PFSK-1 (cell line): Measurements from ENCODE around the gene PPP1R12B.

ENCODE experiments used
- FOXP2 ChIP-seq: optimal IDR thresholded peaks from 2 replicates; pipeline ENCODE3; 2011; ENCODE audit warnings: borderline replicate concordance, control low read depth, inconsistent platforms; ENCODE audit not compliant: insufficient read depth; ENCODE audit errors: extremely low read length, extremely low read depth
- POLR2AphosphoS5 ChIP-seq: IDR thresholded peaks from 2 replicates; pipeline ENCODE4 v1.6.1; 2012; ENCODE audit warnings: low read depth, mild to moderate bottlenecking, control low read depth, low read length, moderate library complexity
- SIN3A ChIP-seq: IDR thresholded peaks from 2 replicates; pipeline ENCODE4 v1.6.1; 2012; ENCODE audit warnings: mild to moderate bottlenecking, low read length, moderate library complexity, borderline replicate concordance; ENCODE audit not compliant: insufficient read depth
- TAF1 ChIP-seq: IDR thresholded peaks from 2 replicates; pipeline ENCODE4 v1.6.1; 2012; ENCODE audit warnings: low read length, control low read depth, borderline replicate concordance; ENCODE audit not compliant: insufficient read depth
- TF ChIP-seq, protein P1 (sequence below), 2 experiments: IDR thresholded peaks; 2 replicates each; pipeline versions ENCODE4 v1.6.1 to v1.8.0; 2011 to 2012; ENCODE audit warnings: low read depth in 2 of 2, low read length in 2 of 2, control low read depth in 1 of 2, inconsistent platforms in 1 of 2, mild to moderate bottlenecking in 1 of 2, moderate library complexity in 1 of 2; ENCODE audit not compliant: insufficient read depth in 1 of 2

The PPP1R12B gene

DNA sequence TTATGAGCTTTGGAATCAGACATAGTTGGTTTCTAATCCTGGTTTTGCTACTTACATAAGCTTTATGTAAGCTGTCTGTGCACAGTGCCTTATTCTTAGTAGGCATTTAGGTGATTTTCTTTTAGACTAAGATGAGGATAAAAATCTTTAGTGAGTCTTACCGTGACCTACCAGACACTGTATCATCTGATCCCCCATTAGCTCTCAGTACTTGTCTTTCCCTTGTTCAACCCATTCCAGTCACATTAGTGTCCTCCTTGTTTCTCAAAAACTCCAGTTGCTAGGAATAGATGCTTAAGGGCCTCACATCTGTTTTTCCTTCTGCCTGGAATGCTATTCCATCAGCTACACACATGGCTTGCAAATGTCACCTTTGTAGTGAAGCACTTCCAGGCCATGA is 18.8 kb downstream of the PPP1R12B start:
- TF ChIP-seq SIN3A, result no peak
- TF ChIP-seq FOXP2, result no peak
- TF ChIP-seq POLR2AphosphoS5, result no peak
- TF ChIP-seq, protein P1, sequence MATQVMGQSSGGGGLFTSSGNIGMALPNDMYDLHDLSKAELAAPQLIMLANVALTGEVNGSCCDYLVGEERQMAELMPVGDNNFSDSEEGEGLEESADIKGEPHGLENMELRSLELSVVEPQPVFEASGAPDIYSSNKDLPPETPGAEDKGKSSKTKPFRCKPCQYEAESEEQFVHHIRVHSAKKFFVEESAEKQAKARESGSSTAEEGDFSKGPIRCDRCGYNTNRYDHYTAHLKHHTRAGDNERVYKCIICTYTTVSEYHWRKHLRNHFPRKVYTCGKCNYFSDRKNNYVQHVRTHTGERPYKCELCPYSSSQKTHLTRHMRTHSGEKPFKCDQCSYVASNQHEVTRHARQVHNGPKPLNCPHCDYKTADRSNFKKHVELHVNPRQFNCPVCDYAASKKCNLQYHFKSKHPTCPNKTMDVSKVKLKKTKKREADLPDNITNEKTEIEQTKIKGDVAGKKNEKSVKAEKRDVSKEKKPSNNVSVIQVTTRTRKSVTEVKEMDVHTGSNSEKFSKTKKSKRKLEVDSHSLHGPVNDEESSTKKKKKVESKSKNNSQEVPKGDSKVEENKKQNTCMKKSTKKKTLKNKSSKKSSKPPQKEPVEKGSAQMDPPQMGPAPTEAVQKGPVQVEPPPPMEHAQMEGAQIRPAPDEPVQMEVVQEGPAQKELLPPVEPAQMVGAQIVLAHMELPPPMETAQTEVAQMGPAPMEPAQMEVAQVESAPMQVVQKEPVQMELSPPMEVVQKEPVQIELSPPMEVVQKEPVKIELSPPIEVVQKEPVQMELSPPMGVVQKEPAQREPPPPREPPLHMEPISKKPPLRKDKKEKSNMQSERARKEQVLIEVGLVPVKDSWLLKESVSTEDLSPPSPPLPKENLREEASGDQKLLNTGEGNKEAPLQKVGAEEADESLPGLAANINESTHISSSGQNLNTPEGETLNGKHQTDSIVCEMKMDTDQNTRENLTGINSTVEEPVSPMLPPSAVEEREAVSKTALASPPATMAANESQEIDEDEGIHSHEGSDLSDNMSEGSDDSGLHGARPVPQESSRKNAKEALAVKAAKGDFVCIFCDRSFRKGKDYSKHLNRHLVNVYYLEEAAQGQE (IDR thresholded peaks at IDR 0.05; ENCODE audit: insufficient read depth in 1 of 2, low read depth in 2 of 2, low read length in 2 of 2), result no peak
- no peak for TF ChIP-seq TAF1

DNA sequence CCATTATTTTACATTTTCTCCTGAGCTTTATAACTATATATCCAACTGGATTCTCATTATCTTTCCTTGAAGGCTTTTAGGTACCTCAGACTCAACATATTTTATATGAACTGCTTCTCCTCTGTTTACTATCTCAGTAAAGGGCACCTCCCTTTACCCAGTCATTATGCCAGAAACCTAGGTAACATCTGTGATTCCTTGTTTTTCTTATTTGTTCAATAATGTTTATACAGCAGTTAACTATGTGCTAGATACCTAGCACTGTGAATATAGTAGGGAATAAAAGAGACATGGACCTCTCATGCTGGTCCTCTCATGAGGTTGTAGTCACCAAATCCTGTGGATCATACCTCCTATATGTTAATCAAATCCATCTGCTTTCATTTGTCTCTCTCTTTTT is 25.6 kb downstream of the PPP1R12B start:
- TF ChIP-seq FOXP2 (no peak), SIN3A (no peak), TAF1 (no peak), POLR2AphosphoS5 (no peak)
- TF ChIP-seq, protein P1 (IDR thresholded peaks at IDR 0.05; ENCODE audit: insufficient read depth in 1 of 2, low read depth in 2 of 2, low read length in 2 of 2), result no peak

DNA sequence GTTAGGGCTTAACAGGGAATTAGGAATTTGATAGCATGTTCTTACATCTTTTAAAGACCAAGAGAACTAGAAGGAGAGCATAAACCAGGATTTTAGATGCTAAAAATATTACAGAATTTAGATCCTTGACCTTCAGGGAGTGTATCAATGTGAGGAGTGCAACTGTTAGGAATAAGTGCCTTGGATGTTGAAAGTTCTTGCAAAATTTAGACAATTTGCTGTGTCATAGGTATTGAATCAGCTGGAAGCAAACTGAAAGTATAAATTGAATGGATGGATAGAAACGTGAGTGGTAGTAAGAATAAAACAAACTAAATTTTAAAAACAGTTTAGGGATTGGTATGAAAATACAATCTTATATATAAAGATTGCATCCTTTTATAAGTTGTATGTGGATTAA is 27.7 kb downstream of the PPP1R12B start:
- no peak for TF ChIP-seq POLR2AphosphoS5

DNA sequence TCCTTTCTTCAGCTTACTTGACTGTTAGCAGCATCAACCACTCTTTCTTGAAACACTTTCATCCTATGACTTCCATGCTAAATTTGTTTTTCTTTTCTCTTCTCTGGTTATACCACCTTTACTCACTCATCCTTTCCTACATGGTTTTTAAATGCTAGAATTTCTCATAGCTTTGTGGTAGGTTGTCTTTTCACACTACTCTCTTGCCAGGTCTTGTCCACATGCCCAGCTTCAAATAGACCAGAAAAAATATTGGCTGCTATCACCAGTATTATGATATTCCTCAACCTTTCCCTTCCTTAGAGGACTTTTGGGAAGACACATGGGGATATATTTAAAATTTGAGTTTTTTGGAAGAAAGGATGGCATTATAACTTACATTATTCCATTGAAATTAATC is 48.8 kb downstream of the PPP1R12B start:
- TF ChIP-seq POLR2AphosphoS5 (no peak), SIN3A (no peak), FOXP2 (no peak), TAF1 (no peak)
- TF ChIP-seq, protein P1 (IDR thresholded peaks at IDR 0.05; ENCODE audit: insufficient read depth in 1 of 2, low read depth in 2 of 2, low read length in 2 of 2), result no peak

DNA sequence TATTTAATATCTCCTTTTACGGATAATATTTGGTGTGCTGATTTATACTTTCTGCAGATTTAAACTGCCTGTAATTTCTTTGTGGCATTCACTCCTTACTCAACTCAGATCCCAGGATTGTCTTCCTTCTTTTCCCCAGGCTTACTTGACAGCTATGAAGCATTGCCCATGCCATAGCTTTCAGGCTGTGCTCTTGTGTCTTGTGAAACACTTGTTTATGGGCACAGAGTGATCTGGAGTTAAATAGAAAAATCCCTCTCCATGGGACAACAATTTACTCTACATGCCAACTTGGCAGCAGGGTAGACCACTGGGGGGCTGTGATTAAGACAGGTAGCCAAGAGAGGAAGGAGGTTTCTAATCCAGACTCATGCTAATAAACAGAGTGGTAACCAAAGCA is 57.4 kb downstream of the PPP1R12B start:
- no peak for TF ChIP-seq POLR2AphosphoS5
- no peak for TF ChIP-seq SIN3A
- TF ChIP-seq FOXP2, result no peak
- TF ChIP-seq, protein P1 (IDR thresholded peaks at IDR 0.05; ENCODE audit: insufficient read depth in 1 of 2, low read depth in 2 of 2, low read length in 2 of 2), result no peak
- no peak for TF ChIP-seq TAF1

DNA sequence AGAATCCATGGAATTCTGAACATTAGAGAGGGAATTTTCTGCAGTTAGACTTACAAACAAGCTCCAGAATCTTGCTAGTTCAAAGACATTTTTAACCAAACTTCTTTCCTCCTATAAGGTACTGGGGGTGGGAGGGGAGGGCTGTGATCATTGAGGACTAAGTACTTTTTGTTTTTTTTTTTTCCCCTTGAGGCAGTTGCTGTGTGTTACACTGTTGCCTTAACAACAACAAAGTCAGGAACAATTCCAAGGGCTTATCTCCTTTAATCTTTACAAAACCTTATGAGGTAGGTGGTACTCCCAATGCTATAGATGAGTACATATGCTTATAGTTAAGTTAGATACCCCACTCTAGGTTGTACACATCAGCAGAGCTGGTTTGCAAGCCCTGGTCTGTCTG is 62.9 kb downstream of the PPP1R12B start:
- TF ChIP-seq SIN3A (no peak), FOXP2 (no peak), TAF1 (no peak), POLR2AphosphoS5 (no peak)
- TF ChIP-seq, protein P1 (IDR thresholded peaks at IDR 0.05; ENCODE audit: insufficient read depth in 1 of 2, low read depth in 2 of 2, low read length in 2 of 2), result no peak
